Mononuclear cell (primary cell): Measurements from ENCODE around the gene MGAT4D. TPM values are rescaled to one million over a fixed set of nuclear protein-coding genes. Genes with fewer than 3 reads are reported as not detected.
"Not testable (repeated sequence)": the region's sequence is repeated elsewhere in the genome, so short reads cannot be mapped to it uniquely, and the experiment has no call there.

Experiments used
- H3K27me3 ChIP-seq: 2 replicates; pipeline ENCODE4 v1.6.0; 2011; ENCODE audit warnings: low read length, control low read depth; ENCODE audit not compliant: insufficient read depth
- H3K4me1 ChIP-seq: 2 replicates; pipeline ENCODE4 v1.5.1; 2011; ENCODE audit warnings: mild to moderate bottlenecking, low read length, control low read depth; ENCODE audit not compliant: insufficient read depth
- H3K4me3 ChIP-seq: 2 replicates; pipeline ENCODE4 v1.5.1; 2011; ENCODE audit warnings: mild to moderate bottlenecking, low read length, moderate library complexity
- H3K9me3 ChIP-seq: 2 replicates; pipeline ENCODE4 v1.5.1; 2011; ENCODE audit warnings: low read depth, mild to moderate bottlenecking, control low read depth, low read length
- total RNA-seq: library from RNA; depleted of rRNA; stranded (reverse); fragments of >200 nt; gene quantifications from one replicate; pipeline ENCODE4 v1.2.3, GENCODE V29; 2012

MGAT4D gene
- total RNA-seq, 1 donor, result under 0.01 TPM

GRCh38 chr4:140466146-140466545 is 31.9 kb downstream of the MGAT4D start:
- H3K27me3 ChIP-seq, result no peaks in the 10 kb centered on the region
- no peak overlapping the region for H3K4me3 ChIP-seq
- H3K4me1 ChIP-seq, result no peaks in the 10 kb centered on the region
- H3K9me3 ChIP-seq, result no peaks in the 10 kb centered on the region

- Histone ChIP-seq H3K4me3 (no peak overlapping the region), H3K9me3 (no peaks in the 10 kb centered on the region), H3K4me1 (no peaks in the 10 kb centered on the region), H3K27me3 (no peaks in the 10 kb centered on the region)
These were observed 34.5 kb downstream of the MGAT4D start for GRCh38 chr4:140463614-140464013.

DNA sequence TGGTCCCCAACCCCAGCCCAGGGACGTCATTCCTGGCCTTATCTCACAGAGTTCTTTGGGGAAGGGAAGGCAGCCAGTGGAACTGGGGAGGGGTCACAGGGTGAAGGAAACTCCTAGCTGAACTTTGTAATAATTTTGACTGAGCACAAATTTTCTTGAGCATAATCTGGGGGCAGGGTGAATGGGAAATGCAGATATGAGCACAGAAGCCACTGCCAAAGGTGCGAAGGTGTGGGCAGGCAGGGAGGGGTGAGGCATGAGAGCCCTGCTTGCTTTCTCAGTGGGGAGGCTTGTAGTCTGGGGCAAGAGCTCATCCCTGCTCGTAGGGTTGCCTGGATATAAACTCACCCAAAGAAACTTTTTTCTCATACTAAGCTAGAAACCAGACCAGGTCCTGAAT is 34.9 kb downstream of the MGAT4D start:
- no peaks in the 10 kb centered on the region for H3K4me1 ChIP-seq
- H3K27me3 ChIP-seq, result no peaks in the 10 kb centered on the region
- H3K9me3 ChIP-seq, result no peaks in the 10 kb centered on the region
- no peak overlapping the region for H3K4me3 ChIP-seq

- no peaks in the 10 kb centered on the region for H3K4me1 ChIP-seq
- H3K4me3 ChIP-seq, result no peak overlapping the region
- H3K9me3 ChIP-seq, result no peaks in the 10 kb centered on the region
- H3K27me3 ChIP-seq, result peaks cover 24% of the 10 kb centered on the region
These were observed 47.7 kb downstream of the MGAT4D start for GRCh38 chr4:140450352-140450751.

DNA sequence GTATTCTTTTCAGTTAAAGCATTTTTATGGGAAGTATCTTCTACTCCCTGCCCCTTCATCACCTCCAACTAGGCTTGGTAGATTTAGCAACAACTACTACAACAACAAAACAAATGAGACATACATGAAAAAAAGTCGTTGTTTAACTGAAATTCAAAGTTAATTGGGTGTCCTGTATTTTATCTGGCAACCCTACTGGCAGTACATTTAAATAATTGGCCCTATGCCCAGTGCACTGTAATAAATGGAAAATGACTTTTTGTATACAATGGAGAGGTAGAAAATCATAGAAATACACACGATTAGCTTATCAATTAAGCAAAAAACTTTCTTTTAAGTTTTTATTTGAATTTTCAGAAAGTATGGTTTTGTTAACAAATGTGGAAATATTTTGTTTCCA is 49.3 kb downstream of the MGAT4D start:
- Histone ChIP-seq H3K27me3 (peaks cover 17% of the 10 kb centered on the region), H3K9me3 (no peaks in the 10 kb centered on the region), H3K4me1 (no peaks in the 10 kb centered on the region), H3K4me3 (no peak overlapping the region)

- H3K4me3 ChIP-seq, result no peak overlapping the region
- no peaks in the 10 kb centered on the region for H3K9me3 ChIP-seq
- no peaks in the 10 kb centered on the region for H3K4me1 ChIP-seq
- H3K27me3 ChIP-seq, result peaks cover 15% of the 10 kb centered on the region
These were observed 49.9 kb downstream of the MGAT4D start for GRCh38 chr4:140448162-140448561.

- not testable (repeated sequence) for H3K4me3 ChIP-seq, H3K9me3 ChIP-seq, H3K4me1 ChIP-seq
- H3K27me3 ChIP-seq, result peaks cover 19% of the 10 kb centered on the region
These were observed 53.7 kb downstream of the MGAT4D start for GRCh38 chr4:140444347-140444746.

- H3K4me3 ChIP-seq, result no peak overlapping the region
- H3K4me1 ChIP-seq, result no peaks in the 10 kb centered on the region
- peaks cover 4% of the 10 kb centered on the region for H3K27me3 ChIP-seq
- H3K9me3 ChIP-seq, result no peaks in the 10 kb centered on the region
These were observed 58.4 kb downstream of the MGAT4D start for GRCh38 chr4:140439644-140440142.

DNA sequence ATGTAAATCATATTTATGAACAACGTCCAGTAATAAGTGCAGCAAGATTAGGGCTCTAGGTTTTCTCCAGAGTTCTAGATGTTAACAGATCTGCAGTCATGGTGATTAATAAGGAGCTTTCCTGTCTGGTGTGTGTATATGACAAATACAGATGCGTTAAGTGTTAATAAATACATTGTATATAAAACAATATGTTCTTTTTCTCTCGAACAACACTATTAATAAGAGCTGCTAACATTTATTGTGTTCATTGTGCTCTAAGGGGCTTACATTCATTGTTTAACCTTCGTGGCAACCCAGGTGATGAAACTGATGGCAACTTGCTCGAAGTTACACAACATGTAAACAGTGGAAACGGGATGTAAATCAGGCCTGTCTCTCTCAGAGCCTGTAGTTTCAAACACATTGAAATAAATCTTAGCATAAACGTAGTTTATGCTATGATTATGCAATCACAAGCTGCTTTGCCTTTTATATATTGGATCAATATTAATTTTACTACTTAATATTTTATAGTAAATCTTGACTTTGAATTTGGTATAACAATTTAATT is 70.1 kb downstream of the MGAT4D start:
- Histone ChIP-seq H3K9me3 (no peaks in the 10 kb centered on the region), H3K4me3 (peak overlapping the region; percentile 41), H3K4me1 (peaks cover 14% of the 10 kb centered on the region), H3K27me3 (peaks cover 28% of the 10 kb centered on the region)

GRCh38 chr4:140427106-140427918 is 70.8 kb downstream of the MGAT4D start, which contains the start of gene CLGN:
CLGN (minus strand) TSS chr4:140427648; CDS start chr4:140413078, 14,570 bp downstream.
- H3K9me3 ChIP-seq, result no peaks in the 10 kb centered on the region
- peaks cover 14% of the 10 kb centered on the region for H3K4me1 ChIP-seq
- H3K4me3 ChIP-seq, result peak within 1 kb of the TSS; percentile 41
- peaks cover 28% of the 10 kb centered on the region for H3K27me3 ChIP-seq

- H3K27me3 ChIP-seq, result peaks cover 28% of the 10 kb centered on the region
- H3K4me1 ChIP-seq, result peaks cover 14% of the 10 kb centered on the region
- no peaks in the 10 kb centered on the region for H3K9me3 ChIP-seq
- peak overlapping the region; percentile 41 for H3K4me3 ChIP-seq
These were observed 71.4 kb downstream of the MGAT4D start for GRCh38 chr4:140426610-140427105.

- Histone ChIP-seq H3K4me1 (peaks cover 14% of the 10 kb centered on the region), H3K9me3 (no peaks in the 10 kb centered on the region), H3K4me3 (no peak overlapping the region), H3K27me3 (peaks cover 29% of the 10 kb centered on the region)
These were observed 75.0 kb downstream of the MGAT4D start for GRCh38 chr4:140423106-140423505.

DNA sequence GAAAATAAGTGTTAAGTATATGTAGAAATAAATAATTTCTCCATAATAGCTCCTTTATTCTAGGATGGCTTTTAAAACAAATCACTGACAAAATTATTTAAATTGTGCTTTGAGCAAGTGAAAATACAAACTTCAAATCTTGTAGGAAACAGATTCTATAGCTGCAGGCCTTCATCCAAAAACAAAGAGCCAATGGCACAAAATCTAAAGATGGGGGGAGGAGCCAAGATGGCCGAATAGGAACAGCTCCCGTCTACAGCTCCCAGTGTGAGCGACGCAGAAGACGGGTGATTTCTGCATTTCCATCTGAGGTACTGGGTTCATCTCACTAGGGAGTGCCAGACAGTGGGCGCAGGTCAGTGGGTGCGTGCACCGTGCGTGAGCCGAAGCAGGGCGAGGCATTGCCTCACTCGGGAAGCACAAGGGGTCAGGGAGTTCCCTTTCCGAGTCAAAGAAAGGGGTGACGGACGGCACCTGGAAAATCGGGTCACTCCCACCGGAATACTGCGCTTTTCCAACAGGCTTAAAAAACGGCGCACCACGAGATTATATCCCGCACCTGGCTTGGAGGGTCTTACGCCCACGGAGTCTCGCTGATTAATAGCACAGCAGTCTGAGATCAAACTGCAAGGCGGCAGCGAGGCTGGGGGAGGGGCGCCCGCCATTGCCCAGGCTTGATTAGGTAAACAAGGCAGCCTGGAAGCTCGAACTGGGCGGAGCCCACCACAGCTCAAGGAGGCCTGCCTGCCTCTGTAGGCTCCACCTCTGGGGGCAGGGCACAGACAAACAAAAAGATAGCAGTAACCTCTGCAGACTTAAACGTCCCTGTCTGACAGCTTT is 84.7 kb downstream of the MGAT4D start:
- H3K27me3 ChIP-seq, H3K4me3 ChIP-seq, H3K9me3 ChIP-seq, H3K4me1 ChIP-seq: not testable (repeated sequence)

- Histone ChIP-seq H3K27me3 (peaks cover 4% of the 10 kb centered on the region), H3K9me3 (no peaks in the 10 kb centered on the region), H3K4me1 (no peaks in the 10 kb centered on the region), H3K4me3 (no peak overlapping the region)
These were observed 89.1 kb downstream of the MGAT4D start for GRCh38 chr4:140408974-140409373.

DNA sequence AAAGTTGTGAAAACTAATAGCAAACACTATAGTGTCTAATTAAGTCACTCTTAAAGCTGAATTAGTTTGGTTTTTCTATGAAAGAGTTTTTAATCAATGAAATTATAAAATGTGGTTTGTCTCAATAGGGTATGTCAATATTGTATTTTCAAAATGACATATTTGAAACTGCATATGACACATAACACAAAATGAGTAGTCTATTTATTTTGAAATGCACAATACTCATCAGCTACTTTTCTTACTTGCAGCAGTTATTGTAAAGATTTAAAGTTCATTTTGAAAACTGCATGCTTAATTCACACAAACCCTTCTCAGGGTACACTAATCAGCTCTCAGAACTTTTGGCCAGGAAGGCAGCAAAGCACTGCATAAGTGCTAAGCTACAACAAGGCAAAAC is 91.8 kb downstream of the MGAT4D start:
- Histone ChIP-seq H3K4me3 (no peak overlapping the region), H3K9me3 (no peaks in the 10 kb centered on the region), H3K4me1 (no peaks in the 10 kb centered on the region), H3K27me3 (no peaks in the 10 kb centered on the region)
